Ishikawa (cell line): ENCODE data around the gene SPACA6.

ENCODE experiments used
- CEBPB ChIP-seq: IDR thresholded peaks from 2 replicates; pipeline ENCODE4 v1.6.1; 2012
- CREB1 ChIP-seq: IDR thresholded peaks from 2 replicates; pipeline ENCODE4 v1.6.1; 2012; ENCODE audit warnings: low read depth
- EGR1 ChIP-seq: IDR thresholded peaks from 2 replicates; pipeline ENCODE4 v1.6.1; 2012
- EP300 ChIP-seq: IDR thresholded peaks from 2 replicates; pipeline ENCODE4 v1.6.1; 2012; ENCODE audit warnings: borderline replicate concordance
- FOXM1 ChIP-seq: IDR thresholded peaks from 2 replicates; pipeline ENCODE4 v1.6.1; 2012; ENCODE audit warnings: low read depth, borderline replicate concordance
- MAX ChIP-seq: IDR thresholded peaks from 2 replicates; pipeline ENCODE4 v1.6.1; 2012
- NFIC ChIP-seq: IDR thresholded peaks from 2 replicates; pipeline ENCODE4 v1.6.1; 2012
- RAD21 ChIP-seq: IDR thresholded peaks from 2 replicates; pipeline ENCODE4 v1.6.1; 2012; ENCODE audit warnings: low read depth
- REST ChIP-seq: IDR thresholded peaks from 2 replicates; pipeline ENCODE4 v1.6.1; 2012; ENCODE audit warnings: low read depth, mild to moderate bottlenecking
- TAF1 ChIP-seq: IDR thresholded peaks from 2 replicates; pipeline ENCODE4 v1.6.1; 2012; ENCODE audit warnings: low read depth, mild to moderate bottlenecking
- TCF12 ChIP-seq: IDR thresholded peaks from 2 replicates; pipeline ENCODE4 v1.6.1; 2012; ENCODE audit warnings: low read depth
- USF1 ChIP-seq: IDR thresholded peaks from 2 replicates; pipeline ENCODE4 v1.6.1; 2012
- YY1 ChIP-seq: IDR thresholded peaks from 2 replicates; pipeline ENCODE4 v1.6.1; 2012; ENCODE audit warnings: low read depth
- ZBTB7A ChIP-seq: IDR thresholded peaks from 2 replicates; pipeline ENCODE4 v1.6.1; 2012; ENCODE audit warnings: low read depth

GRCh38 chr19:51690454-51691073, 2.6 kb upstream of the SPACA6 start:
- TF ChIP-seq TAF1 (no peak), FOXM1 (no peak), MAX (0 out of 2 replicates have a peak, but pooled peaks have one; percentile 18), YY1 (no peak), CREB1 (no peak), EP300 (no peak), EGR1 (no peak), ZBTB7A (peak; percentile 77), REST (no peak), TCF12 (no peak), NFIC (peak; percentile 86), CEBPB (no peak), RAD21 (no peak), USF1 (no peak)
